ENCODE data around the gene RANBP17.

- TF ChIP-seq ZNF565 (CRISPR knock-in tag; conservative IDR thresholded peaks at IDR 0.05; ENCODE audit: low read depth), result no peak
- no peak for TF ChIP-seq PATZ1 (CRISPR knock-in tag; IDR thresholded peaks at IDR 0.05; ENCODE audit: borderline replicate concordance)
- no peak for TF ChIP-seq CREB5 (CRISPR knock-in tag; IDR thresholded peaks at IDR 0.05; ENCODE audit: low read depth)
- TF ChIP-seq ZNF70 (CRISPR knock-in tag; IDR thresholded peaks at IDR 0.05), result no peak
- TF ChIP-seq TSHZ2 (CRISPR knock-in tag; IDR thresholded peaks at IDR 0.05), result no peak
These were observed 261.6 kb downstream of the RANBP17 start for GRCh38 chr5:171123417-171123816.

Data from SK-N-SH treated with all-trans-retinoic acid at 6 μM for 48 hours (cell line).